HG02759 (cell line): Measurements from ENCODE around the gene EGFL7.

ENCODE experiments used
- ATAC-seq: cut with Tn5 transposase; IDR thresholded peaks from one replicate; pipeline ENCODE4 v1.9.1; 2021; ENCODE audit warnings: mild to moderate bottlenecking, moderate library complexity; ENCODE audit not compliant: unreplicated experiment

EGFL7 gene

GRCh38 chr9:136658849-136659535 is 3.7 kb upstream of the EGFL7 start:
- ATAC-seq: no peak

- ATAC-seq: no peak
Observed at GRCh38 chr9:136659861-136660784, 2.6 kb upstream of the EGFL7 start.

- no peak for ATAC-seq
Observed at GRCh38 chr9:136660971-136661550, 1.7 kb upstream of the EGFL7 start.

GRCh38 chr9:136661641-136662325 is 933 bp upstream of the EGFL7 start:
- ATAC-seq: no peak

GRCh38 chr9:136662326-136662655 is 425 bp upstream of the EGFL7 start:
- ATAC-seq: no peak

- ATAC-seq: no peak
Observed at GRCh38 chr9:136664000-136664915, 1.5 kb downstream of the EGFL7 start.

GRCh38 chr9:136665111-136665703 is 2.5 kb downstream of the EGFL7 start:
- ATAC-seq: no peak

- no peak for ATAC-seq
Observed at GRCh38 chr9:136665704-136666371, 3.1 kb downstream of the EGFL7 start.

- no peak for ATAC-seq
Observed at GRCh38 chr9:136666372-136667213, 3.9 kb downstream of the EGFL7 start.

- no peak for ATAC-seq
Observed at GRCh38 chr9:136667214-136667939, 4.7 kb downstream of the EGFL7 start.

GRCh38 chr9:136667940-136668760 is 5.4 kb downstream of the EGFL7 start:
- ATAC-seq: no peak

GRCh38 chr9:136668983-136669790 is 6.5 kb downstream of the EGFL7 start:
- ATAC-seq: no peak

GRCh38 chr9:136669791-136670464 is 7.2 kb downstream of the EGFL7 start:
- no peak for ATAC-seq

GRCh38 chr9:136670576-136671253 is 8.0 kb downstream of the EGFL7 start:
- no peak for ATAC-seq

GRCh38 chr9:136671254-136671614 is 8.5 kb downstream of the EGFL7 start:
- ATAC-seq: no peak
